ENCODE data around the gene ADRA2A.

ADRA2A gene

DNA sequence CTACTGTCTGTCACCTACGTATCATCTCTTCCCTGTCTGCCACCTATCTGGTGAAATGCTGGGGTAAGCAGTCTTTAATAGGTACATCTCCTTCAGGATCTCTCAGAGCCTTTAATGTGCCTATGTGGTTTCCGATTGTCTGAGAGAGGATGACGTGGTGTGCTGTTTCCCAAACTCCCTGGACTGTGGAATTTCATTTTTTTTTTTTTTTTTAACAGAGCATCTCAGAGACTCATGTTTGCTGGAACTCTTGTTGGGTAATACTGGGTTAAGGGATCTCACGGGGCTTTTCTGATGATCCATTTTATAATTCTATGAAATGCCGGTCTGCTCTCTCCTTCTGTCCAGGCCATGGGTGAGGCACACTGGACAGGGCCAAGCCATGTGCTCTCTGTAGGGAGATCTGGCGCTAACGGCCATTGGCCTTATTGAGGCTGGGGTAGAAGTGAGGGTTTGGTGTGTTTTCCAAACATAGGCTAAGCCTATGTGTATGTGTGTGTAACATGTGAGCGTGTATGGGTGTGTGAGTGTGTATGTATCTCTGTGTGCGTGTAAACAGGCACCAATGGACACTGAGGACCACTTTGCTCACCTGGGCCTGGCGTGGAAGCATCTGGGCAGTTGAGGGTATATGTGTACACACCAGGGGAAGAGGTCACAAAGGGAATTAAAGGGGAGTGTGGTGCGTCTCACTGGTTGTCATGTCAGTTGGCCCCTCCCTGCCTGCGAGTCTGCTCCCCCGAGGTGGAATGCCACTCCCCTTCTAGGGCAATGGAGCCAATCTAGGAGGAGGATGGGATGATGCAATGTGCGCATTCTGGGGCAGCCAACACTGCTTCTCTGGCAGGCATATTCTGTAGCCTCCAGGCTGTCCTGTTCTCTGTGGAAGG is 7.8 kb downstream of the ADRA2A start:
- no peak for DNase-seq

DNA sequence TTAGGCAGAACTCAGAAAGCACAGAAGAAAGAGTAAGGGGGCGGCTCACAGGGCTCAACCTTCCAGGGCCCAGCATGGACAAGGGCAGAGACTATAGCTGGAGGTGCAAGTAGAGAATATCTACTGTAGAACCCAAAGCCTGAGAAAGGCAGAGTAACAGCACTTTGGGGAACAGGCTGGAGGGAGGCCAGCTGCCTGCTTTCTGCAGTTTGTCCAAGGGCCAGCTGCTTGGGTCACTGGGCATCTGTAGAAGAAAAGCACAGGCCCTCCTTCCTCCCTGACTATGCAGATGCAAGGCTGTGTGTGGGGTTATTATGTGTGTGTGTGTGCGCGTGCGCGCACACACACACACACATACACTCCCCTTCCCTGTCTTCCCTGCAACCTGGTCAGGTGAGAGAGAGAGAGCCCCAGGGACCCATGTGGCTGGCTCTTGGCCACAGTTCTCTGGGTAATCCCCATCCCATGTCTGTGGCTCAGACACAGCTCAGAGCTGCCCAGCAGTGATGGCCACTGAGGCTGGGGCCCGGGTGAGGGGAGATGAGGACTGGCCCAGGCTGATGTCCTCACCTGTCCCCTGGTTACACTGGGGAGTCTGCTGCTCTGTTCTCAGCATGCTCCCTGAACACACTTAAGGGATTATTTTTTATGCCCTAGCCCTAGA is 9.0 kb downstream of the ADRA2A start:
- no peak for DNase-seq

DNA sequence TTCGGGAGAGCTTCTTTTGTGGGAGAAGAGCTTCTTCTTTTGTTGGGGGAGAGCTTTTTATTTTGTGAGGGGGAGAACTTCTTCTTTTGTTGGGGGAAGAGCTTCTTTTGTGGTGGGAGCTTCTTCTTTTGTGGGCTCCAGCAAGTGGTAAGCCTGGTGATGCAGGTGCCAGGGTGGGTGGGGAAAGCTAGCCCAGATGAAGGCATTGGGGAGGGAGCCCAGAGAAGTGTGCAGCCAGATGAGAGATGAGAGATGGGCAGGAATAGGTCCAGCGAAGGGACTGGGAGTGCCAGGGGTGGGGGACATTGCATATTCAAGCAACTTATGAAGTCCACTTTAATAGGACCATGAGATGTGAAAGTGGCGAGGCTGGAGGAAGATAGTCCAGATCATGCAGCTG is 9.7 kb downstream of the ADRA2A start:
- DNase-seq, result peak; percentile 12

DNA sequence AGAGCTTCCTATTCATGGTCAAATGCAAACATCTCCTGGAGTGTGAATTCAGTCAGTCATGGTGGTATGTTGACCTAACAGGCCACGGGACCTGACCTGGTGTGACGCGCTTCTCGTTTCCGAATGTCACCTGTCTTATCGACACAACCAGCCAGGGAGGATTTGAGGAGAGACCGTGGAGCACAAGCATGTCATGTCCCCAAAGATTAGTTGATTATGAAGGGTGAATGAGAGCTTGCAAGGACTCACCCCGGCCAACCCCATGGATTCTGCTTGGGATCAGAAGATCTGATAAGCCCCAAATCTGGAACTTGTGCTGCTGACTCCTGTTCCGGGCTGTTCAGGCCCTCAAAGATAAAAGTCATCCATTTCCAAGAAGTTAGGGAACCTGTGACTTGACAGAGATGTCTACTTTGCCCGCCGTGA is 10.5 kb downstream of the ADRA2A start:
- no peak for DNase-seq

DNA sequence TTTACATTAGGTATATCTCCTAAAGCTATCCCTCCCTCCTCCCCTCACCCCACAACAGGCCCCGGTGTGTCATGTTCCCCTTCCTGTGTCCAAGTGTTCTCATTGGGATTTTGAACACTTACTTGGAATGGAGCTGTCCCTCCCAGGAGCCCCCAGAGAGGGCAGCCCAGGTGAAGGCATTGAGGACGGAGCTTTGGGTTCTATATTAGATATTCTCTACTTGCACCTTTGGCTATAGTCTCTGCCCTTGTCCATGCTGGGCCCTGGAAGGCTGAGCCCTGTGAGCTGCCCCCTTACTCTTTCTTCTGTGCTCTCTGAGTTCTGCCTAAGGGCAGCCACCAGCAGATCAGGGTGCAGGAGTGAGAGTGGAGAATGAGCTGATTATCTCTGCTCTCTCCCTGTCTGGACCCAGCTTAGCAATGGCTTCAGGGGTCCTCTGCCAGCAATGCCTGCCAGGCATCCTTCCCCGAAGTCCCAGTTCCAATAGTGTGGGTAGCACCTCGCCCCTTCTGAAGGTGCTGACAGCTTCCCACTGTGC is 11.2 kb downstream of the ADRA2A start:
- no peak for DNase-seq

DNA sequence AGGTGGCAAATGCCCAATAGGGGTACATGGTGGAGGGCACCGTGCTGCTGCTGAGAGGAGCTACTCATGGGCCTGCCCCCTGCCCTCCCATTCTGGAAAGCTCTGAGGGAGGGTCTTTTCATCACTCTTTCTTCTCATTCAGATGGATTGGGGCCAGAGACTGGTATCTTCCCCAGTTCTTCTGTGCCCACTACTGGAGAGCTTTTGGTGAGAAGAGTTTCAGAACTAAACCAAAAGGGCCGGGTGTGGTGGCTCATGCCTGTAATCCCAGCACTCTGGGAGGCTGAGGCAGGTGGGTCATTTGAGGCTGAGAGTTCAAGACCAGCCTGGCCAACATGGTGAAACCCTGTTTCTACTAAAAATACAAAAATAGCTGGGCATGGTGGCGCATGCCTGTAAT is 12.5 kb downstream of the ADRA2A start:
- DNase-seq, result no peak

DNA sequence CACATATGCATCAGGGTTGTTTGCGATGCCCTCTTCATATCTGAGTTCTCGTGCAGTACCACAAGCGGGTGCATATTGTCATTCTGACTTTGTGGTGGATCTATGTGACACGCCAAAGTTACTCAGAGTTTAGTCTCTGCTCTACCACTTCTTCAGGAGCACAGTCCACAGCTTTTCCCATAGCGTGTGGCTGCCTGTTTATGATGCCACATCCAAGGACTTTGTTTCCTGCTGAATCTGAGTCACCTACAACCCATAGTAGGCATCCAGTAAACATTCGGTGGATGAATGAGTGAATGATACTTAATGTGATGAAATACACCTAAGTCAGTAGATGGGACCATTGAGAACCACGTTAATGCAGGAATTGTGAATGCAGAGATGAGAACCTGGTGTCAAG is 15.0 kb downstream of the ADRA2A start:
- DNase-seq, result no peak

DNA sequence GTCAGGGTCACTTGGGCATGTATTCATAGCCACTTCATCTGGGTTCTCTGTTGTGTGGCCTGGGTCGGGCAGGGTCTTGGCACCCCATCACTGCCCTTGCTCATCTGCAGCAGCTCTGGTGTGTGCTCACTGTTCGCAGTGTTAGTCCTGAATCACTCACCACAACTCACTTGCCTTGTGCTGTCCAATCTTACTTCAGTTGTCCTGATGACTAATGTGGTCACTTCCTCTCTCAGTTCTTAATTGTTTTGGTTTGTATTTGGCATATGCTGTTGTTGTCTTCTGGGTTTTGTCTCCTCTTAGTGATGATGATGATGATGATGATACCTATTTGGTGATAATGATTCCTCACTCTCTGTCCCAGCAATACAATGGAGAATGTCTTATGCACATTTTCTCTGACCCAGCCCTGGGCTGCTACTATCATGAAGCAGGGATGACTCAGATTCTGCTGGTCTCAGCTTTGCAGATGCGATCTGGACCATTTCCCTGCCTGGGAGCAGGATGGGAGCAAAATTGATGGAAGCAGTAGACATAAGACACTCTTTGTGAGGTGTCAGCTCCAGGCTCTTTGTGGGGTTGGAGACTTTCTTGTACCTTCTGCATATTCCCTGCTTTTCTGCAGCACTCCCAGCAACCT is 17.0 kb downstream of the ADRA2A start:
- no peak for DNase-seq

DNA sequence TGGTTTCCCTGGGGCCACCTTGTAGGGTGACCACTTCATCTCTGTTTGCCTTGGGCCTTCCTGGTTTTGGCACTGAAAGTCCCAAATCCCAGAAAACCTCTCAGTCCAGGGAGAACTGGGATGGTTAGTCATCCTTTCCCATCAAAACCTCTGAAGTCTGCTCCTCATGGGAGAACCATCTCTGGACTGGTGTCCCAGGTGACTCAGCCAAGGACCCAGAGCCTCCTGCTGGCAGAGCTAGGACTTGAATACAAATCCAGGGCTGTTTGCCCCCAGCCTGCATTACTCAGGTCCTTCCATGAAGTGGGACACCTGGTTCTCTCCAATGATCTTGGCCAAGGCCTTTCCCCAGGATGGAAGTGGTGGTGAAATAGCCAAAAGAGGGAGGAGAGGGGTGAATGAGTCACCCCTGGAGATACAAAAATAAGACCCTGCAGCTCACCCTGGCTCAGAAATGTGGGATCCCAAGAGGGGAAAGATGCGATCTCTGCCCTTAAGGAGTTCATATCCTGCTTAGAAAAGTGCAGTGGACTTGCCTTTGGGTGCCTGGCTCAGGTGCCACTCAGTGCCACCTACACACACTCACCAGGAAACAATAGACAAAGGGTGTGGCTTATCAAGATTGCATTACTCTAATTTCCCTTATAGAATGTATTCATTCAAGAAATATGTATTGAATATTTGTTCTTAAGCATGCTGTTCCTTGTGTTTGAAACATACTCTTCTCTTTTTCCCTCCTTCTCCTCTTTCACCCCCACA is 22.0 kb downstream of the ADRA2A start:
- no peak for DNase-seq

DNA sequence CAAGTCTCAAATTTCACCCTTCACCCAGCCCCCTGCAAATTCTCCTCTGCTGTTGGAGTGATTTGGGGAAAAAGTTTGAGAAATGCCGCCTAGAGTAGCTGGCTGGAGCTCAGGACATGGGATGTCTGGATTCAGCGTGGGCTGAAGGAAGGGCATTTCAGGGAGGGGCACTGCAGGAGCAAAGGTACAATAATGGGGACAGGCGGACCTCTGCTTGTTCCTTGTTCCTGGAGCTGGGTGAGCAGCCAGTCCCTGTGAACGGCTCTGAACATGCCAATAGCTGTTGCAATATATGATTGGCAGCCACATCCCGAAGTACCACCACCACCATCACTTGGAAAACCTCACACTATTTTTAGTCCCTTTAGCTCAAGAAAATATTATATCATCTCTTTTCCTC is 23.4 kb downstream of the ADRA2A start:
- DNase-seq, result no peak

DNA sequence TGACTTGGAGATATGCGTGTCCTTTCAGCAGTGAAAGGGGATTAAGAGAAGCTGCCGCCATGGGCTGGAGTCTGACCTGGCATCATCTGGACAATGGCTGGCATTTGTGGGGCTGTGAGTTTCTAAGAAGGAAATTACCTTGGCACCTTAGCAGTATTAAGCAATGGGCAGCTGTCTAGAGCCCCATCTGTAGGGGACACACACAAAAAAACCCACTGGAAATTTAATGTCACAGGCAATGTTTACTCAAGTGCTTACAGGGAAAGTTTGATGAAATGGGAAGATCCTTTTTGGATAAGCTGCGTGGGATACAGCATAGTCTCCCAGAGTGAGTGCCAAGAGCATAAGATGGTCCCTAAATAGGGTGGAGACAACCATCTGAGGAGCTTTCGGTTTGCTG is 25.0 kb downstream of the ADRA2A start:
- no peak for DNase-seq

DNA sequence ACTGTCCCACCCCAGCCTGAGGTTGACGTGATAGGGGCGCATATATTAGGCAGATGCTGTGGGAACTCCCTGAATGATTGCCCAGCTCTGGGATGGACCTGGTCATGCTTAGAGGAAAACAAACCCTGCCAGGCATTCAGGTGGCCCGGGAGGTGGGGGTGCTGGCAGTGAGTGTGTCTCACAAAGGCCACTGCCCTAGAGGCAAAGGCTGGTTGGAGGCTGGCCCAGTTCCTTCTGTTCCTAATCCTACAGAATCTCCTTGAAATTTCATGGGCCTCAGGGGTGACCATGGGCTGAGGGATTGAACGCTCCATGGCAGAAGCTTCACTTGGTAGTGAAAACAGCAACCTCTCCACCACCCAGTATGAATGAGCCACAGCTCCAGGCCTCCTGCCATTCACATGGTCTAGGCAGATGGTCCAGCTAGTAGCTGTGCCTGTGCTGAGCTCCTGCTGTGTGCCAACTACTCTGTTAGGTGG is 25.6 kb downstream of the ADRA2A start:
- no peak for DNase-seq

DNA sequence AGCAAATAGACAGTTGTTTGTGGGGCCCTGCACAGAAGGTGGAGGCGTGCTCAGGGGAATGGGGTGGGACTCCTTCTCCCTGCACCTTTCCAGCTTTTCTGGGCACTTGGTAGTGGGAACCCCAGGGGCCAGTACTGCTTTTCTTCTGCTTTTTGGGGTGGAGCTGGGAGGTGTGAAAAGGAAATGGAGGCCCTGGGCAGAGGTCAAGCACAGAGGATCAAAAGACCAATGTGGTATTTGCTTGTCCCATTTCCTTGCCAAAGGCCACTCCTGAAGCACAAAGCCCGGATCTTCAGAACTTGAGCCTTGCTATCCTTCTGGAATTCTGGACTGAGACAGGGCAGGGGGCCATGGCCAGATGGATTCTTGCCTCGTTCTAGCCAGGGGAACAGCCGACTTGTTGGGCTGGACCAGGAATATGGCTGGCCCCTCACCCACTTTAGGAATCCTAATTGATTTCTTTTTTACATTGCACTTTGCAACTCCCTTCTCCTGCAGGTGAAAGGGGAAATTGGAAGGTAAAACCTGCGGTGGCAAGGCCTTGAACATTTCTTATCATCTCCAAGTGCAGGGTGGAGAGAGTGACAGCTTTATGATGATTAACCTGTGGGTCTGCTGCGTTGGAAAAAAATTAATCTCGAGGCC is 26.5 kb downstream of the ADRA2A start:
- DNase-seq, result no peak

DNA sequence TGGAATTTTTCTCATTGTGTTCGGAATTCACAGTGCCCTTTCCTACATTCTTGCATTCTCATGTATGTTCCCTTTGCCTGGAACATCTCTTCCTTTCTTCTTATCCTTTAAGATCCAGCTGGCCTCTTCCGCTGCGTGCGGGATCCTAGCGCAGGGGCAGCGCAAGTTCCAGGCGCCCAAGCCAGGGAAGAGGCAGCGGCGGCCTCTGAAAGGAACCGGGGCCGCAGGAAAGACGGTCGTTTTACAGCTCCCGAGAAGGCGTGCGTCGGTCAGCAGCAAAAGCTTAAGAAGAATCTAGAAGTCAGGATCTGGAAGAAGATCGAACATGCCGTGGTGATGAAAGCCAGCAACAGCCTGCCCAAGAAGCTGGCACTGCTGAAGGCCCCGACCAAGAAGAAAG is 28.0 kb downstream of the ADRA2A start:
- no peak for DNase-seq

DNA sequence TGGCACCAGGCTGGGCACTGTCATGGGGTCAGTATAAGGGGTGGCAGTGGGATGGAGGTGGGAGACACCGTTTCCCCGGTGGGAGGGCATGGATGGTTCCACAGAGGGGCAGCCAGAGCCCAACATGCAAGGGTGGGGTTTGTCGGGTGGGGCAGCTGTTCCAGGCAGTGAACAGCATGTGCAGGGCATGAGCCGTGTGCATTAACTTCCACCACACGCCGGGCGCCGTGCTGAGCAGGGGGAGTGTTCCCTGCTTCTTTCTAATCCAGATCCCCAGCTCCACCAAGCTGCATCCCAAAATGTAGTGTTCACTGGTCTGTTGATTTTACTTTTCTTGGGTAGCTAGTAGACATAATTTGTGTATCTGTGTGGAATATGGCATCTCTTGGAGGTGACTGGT is 29.3 kb downstream of the ADRA2A start:
- no peak for DNase-seq

DNA sequence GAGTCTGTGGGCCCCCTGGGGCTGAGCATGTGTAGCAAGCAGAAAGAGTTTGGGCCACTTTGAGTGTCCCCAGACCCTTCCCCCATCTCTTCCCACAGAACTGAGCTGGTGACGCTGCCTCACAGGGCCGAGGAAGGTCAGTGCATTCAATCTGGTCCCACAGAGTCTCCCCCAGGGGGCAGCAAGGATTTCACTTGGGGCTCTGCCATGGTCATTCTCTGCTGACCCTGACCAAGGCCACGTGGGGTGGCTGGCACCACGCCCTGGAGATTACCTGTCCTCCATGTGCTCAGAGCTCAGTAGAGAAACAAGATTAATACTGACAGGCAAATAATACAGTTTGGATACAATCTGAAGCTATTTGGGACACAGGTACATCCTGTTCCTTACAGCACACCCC is 30.2 kb downstream of the ADRA2A start:
- no peak for DNase-seq

DNA sequence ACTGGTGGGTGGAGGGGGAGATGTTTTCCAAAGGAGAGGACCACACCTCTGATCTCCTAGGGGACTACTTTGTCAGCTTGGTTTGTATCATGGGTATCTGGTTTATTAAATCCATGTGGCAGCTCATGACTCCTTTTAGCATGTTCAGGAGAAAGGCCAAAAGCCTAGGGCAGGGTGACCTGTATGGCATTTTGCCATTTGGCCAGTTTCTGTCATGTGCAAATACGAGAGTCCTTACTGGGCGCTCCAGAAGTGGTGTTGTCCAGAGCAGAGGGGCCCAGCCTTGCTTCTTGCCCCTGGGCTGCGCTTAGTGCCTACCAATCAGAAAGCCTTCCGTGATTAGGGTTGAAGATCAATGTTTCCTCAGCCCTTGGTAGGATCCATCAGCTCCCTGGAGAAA is 31.0 kb downstream of the ADRA2A start:
- no peak for DNase-seq

DNA sequence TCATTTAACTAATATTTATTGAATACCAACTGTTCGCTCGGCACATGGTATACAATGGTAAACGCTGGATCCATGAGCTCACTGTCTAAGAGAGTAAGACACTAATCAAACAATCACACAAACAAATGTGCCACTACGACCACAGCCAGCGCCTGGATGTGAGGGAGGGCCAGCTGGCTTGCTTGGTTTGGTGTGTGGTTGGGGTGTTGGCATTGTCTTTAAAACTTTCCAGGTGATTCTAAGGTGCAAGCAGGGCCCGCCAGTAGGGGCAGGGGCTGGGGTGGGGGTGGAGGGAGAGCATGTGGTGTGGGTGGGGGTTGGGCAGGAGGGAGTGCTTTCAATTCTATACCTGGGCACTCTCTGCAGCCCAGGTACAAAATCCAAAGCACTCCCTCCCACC is 31.6 kb downstream of the ADRA2A start:
- DNase-seq, result no peak

DNA sequence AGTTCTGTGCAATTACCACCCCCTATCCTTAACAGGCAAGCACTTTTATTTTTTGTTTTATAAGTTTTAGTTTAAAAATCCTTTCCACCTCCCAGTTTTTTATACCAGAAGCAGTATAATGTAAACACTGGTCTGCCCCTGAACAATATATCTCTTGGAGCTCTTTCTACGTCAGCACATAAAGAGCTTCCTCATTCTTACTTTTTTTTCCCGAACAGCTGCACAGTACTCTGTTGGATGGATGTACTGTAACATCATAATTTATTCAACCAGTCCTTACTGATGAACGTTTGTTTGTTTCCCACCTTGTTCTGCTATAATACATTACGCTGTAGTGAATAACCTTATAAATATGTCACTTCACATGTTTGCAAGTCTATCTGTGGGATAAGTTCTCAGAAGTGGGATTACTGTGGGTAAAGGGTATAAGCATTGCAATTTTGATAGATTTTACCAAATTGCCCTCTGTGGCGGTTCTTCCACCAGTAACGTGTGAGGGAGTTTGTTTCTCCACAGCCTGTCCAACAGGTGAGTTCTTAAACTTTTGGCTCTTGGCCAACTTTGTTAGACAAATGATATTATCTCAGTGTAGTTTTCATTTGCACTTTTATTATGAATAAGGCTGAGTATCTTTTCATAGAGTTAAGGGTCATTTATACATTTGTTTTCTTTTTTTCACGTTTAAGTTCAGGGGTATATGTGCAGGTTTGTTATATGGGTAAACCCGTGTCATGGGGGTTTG is 32.8 kb downstream of the ADRA2A start:
- peak; percentile 24 for DNase-seq

DNA sequence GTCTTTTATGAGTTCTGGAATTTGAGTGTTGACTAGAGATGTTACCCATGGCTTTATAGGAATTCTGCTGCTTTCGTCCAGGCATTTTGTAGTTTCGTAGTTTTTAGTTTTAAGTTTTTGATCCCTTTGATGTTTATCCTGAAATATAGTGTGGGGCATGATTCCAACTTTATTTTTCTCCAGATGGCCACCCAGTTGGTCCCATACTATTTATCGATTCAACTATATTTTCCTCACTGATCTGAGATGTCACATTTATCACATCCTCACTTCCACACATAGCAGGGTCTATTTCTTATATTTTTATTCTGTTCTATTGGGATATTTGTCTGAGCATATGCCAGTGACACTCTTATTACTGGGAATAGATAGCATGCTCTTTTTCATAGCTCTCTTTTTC is 33.9 kb downstream of the ADRA2A start:
- DNase-seq, result no peak

DNA sequence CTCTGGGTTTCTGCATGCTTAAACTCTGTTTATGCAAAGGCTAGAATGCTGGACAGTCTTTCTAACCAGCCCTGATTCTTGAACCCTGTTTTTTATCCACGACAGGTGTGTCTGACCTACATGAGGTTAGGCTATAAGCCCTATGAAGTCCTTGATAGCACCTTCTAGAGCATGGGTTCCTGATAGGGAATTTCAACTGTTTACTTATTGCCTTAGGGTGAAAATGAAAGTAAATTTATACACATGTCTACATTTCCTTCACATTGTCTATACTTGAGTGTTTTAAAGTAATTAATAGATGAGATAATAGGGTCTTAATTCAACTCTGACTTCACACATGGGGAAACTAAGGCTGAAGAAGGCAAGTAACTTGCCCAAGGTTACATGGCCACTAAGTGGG is 35.5 kb downstream of the ADRA2A start:
- DNase-seq, result no peak
